NCI-H460 (cell line): ENCODE measurements around the gene SPOCD1. TPM values are rescaled to one million over a fixed set of nuclear protein-coding genes. Genes with fewer than 3 reads are reported as not detected.

ENCODE experiments used
- DNase-seq: peaks from one replicate; pipeline ENCODE4 v3.0.0-alpha.2; 2016; ENCODE audit warnings: low read depth; ENCODE audit errors: extremely low read depth
- total RNA-seq: library from RNA; depleted of rRNA; stranded (reverse); fragments of >200 nt; shearing (Covaris generic); gene quantifications from 2 replicates; pipeline ENCODE4 v1.2.3, GENCODE V29; 2014

Gene SPOCD1
- total RNA-seq, 1 experiment from 2014 or later, result 0.57 TPM

DNA sequence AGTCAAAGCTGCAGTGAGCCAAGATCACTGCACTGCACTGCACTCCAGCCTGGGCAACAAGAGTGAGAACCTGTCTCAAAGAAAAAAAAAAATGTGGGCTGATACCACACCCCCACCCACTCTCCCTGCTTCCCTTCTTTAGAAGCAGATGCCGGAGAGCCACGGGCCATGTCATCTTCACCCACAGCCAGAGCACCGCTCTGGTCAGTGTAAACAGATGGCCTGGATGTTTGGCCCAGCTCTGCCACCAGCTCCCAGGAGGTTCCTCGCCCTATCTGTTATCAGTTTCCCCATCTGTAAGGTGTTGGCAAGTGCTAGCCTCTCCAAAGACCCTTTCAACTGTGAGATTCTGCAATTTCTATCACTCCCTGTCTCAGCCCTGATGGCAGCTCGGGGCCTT lies 39.8 kb downstream of the SPOCD1 start:
- no peak for DNase-seq

DNA sequence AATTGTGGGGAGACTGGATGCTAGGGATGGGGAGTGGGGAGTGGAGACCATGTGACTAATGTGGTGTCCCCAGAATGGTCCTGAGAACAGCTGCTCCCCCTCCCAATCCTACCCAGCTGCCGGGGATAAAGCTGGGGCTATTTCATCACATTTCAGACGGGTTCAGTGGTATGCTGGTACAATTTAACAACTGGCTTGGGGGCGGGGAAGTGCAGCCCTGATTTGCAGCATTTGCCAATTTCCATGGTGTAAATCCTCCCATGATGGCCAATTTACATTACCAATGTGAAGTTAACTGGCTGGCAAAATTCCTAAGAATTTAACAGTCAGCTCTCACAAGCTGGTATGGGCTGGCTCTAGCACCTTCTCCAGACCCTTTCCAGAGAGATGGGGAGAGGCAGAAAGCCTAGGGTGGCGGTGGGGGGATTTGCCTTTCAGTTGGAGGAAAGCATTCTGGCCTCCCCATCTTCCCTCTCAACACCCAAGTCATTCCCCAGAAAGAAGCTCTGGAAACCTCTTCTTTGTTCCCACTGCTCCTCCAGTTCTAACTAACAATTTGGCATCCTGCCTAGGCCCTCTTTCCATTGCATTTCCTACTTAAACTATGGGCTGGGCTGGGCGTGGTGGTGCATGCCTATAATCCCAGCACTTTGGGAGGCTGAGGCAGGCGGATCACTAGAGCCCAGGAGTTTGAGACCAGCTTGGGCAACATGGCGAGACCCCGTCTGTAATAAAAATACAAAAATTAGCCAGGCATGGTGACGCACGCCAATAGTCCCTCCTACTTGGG lies 40.4 kb downstream of the SPOCD1 start:
- no peak for DNase-seq

DNA sequence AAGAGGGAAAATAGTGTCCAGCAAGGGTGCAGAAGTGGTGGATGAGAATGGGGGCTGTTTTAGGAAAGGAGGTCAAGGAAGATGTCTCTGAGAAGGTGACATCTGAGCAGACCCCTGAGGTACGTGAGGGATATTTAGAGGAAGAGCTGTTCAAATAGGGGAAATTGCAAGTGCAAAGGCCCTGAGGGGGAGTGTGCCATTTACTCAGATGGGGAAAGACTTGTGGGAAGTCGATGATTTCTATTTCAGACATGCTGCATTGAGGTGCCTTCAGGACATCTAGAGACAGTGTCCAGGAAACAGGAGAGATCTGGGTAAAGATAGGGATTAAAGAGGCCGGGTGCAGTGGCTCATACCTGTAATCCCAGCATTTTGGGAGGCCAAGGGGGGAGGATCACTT lies 41.3 kb downstream of the SPOCD1 start:
- DNase-seq, result no peak

DNA sequence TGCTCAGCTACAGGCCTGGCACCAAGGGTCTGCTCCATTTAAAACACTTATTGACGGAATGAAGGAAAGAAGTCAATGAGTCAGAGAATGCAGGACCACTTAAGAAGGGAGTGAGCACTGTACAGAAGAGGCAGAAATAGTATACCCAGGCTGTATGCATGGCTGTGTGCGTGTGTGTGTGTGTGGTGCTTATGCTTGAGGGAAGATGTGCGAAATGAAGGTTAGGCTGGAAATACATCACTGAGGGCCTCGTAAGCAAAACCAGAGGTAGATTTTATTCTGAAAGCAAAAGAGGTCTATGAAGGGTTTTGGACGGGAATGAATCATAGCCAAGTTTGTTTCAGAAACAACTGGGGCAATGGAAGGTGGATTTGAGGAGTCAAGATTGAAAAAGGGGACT lies 42.0 kb downstream of the SPOCD1 start:
- no peak for DNase-seq

DNA sequence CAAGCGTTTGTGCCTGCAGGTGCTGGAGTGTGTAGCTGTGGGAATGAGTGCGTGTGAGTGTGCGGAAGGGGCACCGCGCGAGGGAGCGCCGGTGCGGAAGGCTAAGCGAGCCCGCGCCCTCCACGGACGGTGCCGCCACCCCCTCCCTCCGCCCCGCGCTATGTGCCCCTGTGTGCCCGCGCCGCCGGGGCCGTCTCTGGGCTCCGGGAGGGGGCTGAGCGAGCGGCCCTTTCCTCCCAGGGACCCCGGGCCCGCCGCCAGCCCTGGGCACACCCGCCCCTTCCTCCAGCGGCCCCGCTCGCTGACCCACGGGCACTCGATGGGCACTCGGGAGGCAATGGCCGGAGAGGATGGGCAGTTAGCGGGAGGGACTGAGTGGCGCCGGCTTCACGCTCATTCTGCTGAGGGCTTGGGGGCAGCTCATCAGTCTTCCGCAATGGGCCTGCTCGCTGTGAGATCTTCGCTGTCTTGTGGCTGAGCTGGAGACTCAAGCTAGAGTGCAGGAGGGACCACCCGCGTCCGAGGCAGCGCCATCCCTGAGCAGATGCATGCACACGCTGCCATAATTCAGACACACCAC lies 43.1 kb downstream of the SPOCD1 start:
- no peak for DNase-seq

DNA sequence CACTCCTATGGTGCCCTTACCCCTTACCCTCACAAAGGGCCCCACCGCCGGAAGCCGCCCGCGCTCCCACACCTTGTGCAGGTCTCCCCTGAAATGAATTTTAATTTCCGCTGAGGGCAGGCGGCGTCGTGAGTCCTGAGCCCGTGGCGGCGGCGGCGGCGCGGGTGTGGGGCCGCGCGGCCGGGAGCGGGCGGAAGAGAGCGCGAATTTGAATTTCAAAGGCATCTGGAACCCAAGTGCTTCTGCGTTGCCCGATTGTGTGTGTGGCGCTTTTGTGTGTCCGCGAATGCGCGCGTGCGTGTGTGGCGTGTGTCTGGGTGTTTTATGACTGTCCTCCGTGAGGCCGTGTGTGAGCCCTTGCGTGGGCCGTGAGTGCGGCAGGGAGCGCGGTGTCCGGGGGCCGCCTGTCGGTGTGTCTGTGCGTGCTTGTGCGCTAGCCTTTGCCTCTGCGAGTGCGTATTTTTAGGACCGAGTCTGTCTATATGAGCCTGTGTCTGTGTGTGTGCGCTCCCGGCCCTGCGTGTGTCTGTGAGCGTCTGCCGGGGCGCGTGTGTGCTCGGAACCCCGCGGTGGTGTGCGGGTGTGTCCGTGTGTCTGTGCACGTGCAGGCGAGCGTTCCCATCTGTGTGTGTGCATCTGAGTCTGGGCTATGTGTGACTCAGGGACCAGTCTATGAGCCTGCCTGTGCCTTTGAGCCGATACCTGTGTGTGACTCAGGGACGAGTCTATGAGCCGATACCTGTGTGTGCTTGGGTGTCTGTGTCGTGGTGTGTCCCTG lies 43.7 kb downstream of the SPOCD1 start:
- no peak for DNase-seq

DNA sequence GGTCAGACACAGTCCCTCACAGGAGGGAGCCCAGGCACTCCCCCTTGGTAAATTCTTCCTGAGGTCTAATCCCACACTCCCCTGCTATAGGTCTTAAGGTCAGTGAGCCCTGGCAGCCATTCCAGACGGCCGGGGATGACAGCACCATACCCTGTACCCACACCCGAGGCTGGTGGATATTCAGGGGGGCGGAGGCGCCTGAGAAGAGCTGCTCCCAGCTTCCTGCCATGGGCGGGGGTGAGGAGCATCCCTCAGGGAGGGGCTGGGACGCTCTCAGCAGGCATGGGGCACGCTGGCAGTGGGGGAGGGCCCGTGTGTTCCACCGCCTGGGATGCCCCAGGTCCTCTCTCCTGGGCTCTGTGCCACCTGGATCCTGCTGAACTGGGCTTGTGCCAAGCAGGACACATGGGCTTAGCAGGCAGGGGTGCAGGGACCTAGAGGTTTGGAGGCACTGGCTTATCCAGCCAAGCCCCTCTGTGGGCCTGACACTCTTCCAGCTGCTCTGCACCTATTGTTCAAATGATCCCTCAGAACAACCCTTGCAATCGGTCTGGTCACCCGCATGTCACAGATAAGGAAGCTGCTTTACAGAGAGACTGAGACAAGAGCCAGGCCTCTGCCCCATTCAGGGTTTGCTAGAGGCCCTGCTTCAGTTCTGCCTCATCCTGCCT lies 46.0 kb downstream of the SPOCD1 start:
- no peak for DNase-seq

DNA sequence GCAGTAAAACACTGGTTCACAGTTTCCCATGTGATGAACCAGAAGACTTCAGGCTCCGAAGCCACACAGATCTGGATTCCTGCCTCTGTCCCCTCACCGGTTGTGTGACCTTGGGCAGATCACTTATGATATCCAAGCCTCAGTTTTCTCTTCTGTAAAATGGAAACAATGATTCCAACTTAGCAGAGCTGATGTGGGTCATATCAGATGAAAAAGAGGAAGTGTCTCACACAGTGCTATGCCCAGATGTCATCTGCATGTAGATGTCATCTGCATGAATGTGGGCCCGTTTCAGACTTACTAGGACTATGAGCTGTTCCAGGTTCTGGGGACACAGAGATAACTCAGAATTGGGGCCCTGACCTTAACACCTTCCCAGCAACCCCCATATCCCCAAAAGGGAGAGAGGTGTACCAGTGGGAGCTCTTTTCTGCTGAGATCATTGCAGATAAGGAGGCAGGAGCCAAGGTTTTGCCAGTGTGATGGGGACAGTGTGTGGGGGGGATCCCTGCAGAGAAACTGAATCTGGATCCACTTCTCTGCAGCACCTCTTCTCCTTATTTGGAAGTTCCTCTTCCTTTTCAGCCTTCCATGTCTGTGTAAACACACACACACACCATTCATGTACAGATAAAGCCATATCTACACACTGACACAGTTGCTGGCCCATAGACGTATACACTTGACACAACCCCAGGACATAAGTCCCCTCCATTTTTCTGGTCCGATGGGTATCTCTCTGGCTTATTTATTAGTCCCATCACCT lies 46.7 kb downstream of the SPOCD1 start:
- DNase-seq, result no peak

DNA sequence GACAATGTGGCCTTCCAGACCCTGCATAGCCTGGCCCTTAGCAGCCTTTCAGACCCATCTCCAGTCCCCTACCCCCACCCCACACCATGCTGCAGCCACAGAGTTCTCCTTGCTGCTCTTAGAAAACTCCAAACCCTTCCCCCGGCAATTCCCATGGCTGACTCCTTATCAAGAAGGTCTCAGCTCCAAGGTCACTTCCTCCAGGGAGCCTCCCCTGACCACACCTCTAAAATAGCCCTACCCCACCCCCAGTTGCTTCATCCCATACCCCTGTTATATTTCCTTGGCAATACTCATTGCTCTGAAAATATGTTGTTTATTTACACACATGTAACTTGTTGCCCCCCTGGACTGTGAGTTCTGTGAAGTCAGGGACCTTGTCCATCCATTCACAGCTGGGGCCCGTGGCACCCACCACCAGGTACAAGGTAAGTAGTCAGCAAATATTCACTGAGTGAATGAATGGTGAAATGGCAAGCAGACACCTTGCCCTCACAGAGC lies 47.4 kb downstream of the SPOCD1 start:
- DNase-seq, result no peak

DNA sequence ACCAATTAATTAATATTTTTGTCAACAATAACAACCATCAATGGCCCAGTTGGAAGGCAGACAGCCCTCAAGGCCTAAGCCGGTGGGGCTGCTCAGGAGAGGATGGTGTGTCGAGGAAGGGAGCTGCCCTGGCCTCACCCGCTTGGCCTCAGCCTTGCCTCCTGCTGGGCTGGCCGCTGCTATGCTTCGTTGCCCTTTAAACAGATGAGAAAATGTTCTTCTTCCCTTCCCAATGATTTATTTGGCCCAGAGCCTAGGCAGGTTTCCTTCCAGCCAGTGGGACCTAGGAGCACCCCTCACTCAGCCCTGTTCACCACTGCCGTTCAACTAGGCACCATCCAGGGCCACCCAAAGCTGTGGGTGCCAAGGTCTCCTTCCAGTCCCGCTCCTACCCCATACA lies 48.6 kb downstream of the SPOCD1 start:
- DNase-seq, result no peak

DNA sequence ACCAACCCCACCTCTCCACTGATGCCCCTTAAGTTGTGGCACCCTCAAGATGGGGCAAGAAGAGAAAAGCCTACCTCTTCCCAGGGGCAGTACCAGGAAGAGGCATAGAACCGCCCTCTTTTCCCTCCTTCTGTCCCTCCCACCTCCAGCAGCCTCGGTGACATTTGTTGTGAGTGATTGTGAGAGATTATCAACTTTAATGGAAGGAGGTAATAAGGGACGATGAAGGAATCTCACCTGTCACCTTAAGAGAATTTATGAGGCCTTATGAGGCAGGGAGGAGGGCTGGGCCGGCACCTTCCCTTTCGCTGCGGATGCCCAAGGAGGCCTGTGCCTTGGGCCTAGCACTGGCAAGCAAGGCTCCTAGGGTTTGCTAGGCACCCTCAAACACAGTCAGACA lies 50.3 kb downstream of the SPOCD1 start:
- no peak for DNase-seq

DNA sequence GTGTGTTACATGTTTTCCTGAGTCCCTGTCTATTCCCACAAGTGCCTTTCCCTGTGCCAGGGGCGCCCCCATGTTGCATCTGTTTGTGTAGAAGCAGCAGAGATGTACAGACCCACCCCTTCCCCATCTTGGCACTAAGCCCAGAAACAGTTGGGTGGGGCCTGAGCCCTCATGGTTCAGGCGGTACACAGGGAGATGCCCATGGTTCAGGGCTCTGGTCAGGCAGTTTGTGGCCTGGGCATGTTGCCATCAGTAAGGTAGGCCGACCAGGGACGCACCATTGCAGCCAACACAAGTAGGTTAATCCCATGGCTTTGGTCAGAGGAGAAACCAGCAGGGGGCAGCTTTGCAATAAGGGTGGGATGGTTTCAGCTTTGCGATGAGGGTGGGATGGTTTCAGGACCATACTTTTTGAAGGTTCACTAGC lies 50.8 kb downstream of the SPOCD1 start:
- DNase-seq, result no peak

DNA sequence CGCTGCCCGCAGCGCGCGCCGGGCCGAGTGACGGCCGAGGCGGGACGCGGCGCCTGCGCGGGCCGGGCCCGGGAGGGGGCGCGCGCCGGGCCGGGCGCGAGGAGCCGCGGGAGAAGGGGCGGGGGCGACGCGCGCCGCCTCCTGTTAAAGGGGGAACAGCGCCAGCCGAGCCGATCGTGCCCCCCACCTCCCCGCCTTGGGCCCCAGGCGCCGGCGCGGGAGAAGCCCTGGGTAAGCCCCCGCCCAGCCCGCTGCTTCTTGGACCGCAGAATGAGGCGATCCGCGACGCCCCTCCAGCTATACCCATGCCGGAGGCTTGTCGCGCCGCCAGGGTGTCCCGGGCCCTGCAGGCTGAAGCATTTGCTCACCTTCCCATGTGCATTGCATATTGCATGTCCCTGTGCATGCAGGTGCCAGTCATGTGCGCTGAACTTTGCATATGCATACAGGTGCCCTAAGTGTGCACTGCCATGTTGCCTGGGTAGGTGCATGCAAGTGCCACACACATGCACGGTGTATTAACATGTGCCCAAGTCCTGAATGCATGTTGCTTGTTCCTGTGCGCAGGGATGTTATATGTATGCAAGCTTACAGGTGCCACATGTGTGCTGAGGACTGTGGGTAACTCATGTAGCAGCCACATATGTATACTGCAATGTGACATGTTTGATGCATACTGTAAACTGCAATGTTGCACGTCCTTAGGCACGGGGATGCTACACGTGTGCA lies 51.3 kb downstream of the SPOCD1 start, which contains the start of gene ADGRB2:
Gene ADGRB2 (minus strand): TSS at position 29 of the 729 bp plus-strand sequence. CDS start 7,119 bp downstream, outside the sequence.
- no peak for DNase-seq

DNA sequence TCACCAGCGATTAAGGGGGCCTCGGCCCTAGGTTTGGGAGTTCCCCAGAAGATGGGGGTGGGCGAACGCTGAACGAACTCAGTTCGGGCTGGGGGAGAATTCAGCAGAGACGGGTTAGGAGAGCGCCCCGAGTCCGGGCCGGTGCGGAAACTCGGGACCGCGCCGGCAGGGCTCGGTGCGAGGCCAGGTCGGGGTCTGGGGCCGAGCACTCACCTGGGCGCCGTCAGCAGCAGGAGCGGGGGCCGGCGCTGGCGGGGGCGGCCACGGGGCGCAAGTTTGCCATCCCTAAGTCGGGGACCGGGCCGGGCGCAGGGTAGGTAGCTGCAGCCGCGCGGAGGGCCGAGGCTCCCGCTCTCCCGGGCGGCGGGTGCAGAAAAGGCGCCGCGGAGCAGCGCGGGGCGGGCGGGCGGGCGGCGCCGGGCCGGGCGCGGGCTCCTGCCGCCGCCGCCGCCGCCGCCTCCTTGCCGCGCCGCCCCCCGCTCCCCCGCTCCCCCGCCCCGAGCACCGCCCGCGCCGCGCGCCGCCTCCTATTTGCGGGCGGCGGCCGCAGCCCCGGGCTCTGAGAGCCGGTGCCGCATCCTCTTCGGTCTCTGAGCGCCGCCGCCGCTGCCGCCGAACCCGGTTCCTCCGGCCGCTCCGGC lies 52.0 kb downstream of the SPOCD1 start:
- no peak for DNase-seq

DNA sequence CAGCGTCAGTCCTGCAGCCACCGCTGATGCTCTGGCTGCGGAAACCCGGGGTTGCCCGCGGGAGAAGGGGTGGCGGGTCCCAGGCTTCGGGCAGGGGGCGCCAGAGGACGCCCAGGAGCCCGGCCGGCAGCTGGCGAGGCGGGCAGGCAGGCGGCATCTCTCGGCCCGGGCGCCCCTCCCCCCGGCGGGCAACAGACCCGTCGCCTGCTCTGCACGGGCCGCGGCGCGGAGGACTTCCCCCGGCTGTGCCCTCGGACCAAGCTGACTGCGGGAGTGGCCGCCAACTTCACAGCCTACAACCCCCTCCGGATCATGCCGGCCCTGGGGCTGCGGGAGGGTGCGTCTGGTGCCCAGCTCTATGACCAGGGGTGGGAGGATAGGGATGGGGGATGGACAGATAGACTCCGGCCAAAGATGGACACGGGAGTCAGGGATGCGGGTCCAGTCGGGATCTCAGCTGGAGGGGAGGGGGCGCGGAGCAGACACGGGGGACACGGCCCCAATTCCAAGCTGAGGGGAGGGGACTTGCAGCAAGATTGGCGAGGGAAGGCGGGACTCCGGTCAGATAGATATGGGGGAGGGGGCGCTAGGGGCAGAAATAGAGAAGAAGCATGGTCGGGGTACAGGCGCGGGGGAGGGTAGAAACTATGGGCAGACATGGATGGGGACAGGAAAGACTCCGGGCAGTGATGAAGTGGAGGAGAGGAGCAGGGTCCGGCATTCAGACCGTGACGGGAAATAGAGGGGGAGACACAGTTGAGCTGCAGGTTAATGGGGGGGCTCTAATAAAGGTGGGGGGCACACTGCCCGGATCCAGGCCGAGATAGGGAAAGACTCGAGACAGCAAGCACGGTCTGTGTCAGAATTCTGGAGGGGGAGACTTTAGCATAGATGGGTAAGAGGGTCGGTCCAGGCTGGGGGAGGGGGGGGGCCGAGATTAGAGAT lies 52.8 kb downstream of the SPOCD1 start:
- peak; percentile 60 for DNase-seq

DNA sequence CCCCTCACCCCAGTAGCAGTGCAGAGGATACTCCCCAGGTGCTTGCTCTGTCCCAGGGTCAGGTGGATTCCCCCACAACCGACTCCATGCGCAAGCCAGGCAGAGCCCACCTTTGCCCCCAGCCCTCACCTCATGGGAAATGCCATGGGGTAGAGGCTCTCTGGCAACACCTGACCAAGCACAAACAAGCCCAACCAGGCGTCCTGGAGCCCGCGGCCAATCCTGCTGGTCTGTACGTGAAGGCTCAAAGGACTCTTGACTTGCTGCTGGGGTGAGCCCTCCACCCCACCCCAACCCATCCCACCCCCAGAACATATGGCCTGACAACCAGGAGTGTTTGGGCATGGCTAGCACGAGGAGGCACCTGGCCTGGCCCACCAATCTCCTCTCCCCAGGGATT lies 53.5 kb downstream of the SPOCD1 start:
- DNase-seq, result no peak

DNA sequence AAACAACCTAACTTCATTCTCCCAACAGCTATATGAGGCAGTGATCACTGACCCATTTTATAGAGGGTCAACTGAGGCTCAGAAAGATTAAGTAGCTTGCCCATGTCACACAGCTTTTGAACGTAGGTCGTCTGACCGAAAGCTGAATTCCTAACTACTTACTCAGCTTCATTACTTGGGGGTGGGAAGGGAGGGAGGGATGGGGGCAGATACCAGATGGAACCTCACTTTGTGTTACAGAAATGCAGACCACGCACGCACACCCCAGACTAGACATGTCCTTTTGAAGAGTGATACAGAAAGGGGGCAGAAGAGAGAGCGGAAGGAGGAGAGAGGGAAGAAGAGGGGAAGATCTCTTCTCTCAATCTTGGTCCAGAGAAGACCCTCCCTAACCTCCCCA lies 53.9 kb downstream of the SPOCD1 start:
- DNase-seq, result no peak
